Osteocyte (in vitro differentiated cells): ENCODE results near the gene NME1. TPM values are rescaled to one million over a fixed set of nuclear protein-coding genes. Genes with fewer than 3 reads are reported as not detected.

Source experiments
- DNase-seq: peaks from one replicate; pipeline ENCODE4 v3.0.0; 2021; ENCODE audit warnings: mixed read lengths; ENCODE audit not compliant: unreplicated experiment; ENCODE audit errors: extremely low spot score
- H3K27ac Mint-ChIP-seq: one replicate; pipeline ENCODE4 v1.8.0; 2021; ENCODE audit warnings: mild to moderate bottlenecking, mixed read lengths; ENCODE audit not compliant: unreplicated experiment
- H3K27me3 Mint-ChIP-seq: one replicate; pipeline ENCODE4 v1.8.0; 2021; ENCODE audit warnings: mixed read lengths; ENCODE audit not compliant: unreplicated experiment
- H3K36me3 Mint-ChIP-seq: one replicate; pipeline ENCODE4 v1.8.0; 2021; ENCODE audit warnings: mixed read lengths; ENCODE audit not compliant: unreplicated experiment
- H3K4me1 Mint-ChIP-seq: one replicate; pipeline ENCODE4 v1.8.0; 2021; ENCODE audit warnings: mixed read lengths; ENCODE audit not compliant: unreplicated experiment
- H3K4me3 Mint-ChIP-seq: one replicate; pipeline ENCODE4 v1.8.0; 2021; ENCODE audit warnings: mild to moderate bottlenecking, moderate library complexity, mixed read lengths; ENCODE audit not compliant: unreplicated experiment
- H3K9me3 Mint-ChIP-seq: one replicate; pipeline ENCODE4 v1.8.0; 2021; ENCODE audit warnings: mixed read lengths; ENCODE audit not compliant: unreplicated experiment
- CTCF ChIP-seq: fragments of 200-600 bp; sonication (generic); IDR thresholded peaks from 2 replicates; pipeline ENCODE4 v1.5.0; 2021; ENCODE audit warnings: antibody characterized with exemption, mild to moderate bottlenecking, moderate library complexity
- total RNA-seq: library from RNA; stranded (reverse); gene quantifications from 2 replicates; pipeline ENCODE4 v1.2.1, GENCODE V29; 2021

NME1 gene
- total RNA-seq, 1 donor from 2014 or later, result 77.8 TPM

GRCh38 chr17:51147650-51148049 lies 5.7 kb upstream of the NME1 start:
- DNase-seq, result no peak
- Mint-ChIP-seq H3K27ac (no peak overlapping the region), H3K4me3 (no peak overlapping the region), H3K36me3 (no peaks in the 10 kb centered on the region), H3K27me3 (no peaks in the 10 kb centered on the region), H3K4me1 (peaks cover 1% of the 10 kb centered on the region), H3K9me3 (no peaks in the 10 kb centered on the region)
- no peak for TF ChIP-seq CTCF

- H3K4me1 Mint-ChIP-seq, result peaks cover 1% of the 10 kb centered on the region
Measured at GRCh38 chr17:51149163-51149562, 4.2 kb upstream of the NME1 start.

GRCh38 chr17:51150932-51151331 lies 2.4 kb upstream of the NME1 start:
- Mint-ChIP-seq H3K4me3 (no peak overlapping the region), H3K27me3 (no peaks in the 10 kb centered on the region), H3K9me3 (no peaks in the 10 kb centered on the region), H3K36me3 (no peaks in the 10 kb centered on the region), H3K4me1 (peaks cover 1% of the 10 kb centered on the region), H3K27ac (no peak overlapping the region)
- no peak for TF ChIP-seq CTCF
- DNase-seq, result no peak

More at GRCh38 chr17:51149163-51149562, 4.2 kb upstream of the NME1 start:
- Mint-ChIP-seq H3K27ac (no peak overlapping the region), H3K9me3 (no peaks in the 10 kb centered on the region), H3K27me3 (no peaks in the 10 kb centered on the region), H3K4me3 (no peak overlapping the region), H3K36me3 (no peaks in the 10 kb centered on the region)
- DNase-seq, result no peak
- TF ChIP-seq CTCF, result no peak

GRCh38 chr17:51152766-51153209 lies 571 bp upstream of the NME1 start:
- TF ChIP-seq CTCF, result no peak
- Mint-ChIP-seq H3K27me3 (no peaks in the 10 kb centered on the region), H3K36me3 (peaks cover 3% of the 10 kb centered on the region), H3K4me3 (no peak overlapping the region), H3K4me1 (no peaks in the 10 kb centered on the region), H3K27ac (no peak overlapping the region), H3K9me3 (no peaks in the 10 kb centered on the region)
- DNase-seq, result no peak

- H3K27ac Mint-ChIP-seq, result no peak overlapping the region
- H3K36me3 Mint-ChIP-seq, result peaks cover 5% of the 10 kb centered on the region
- TF ChIP-seq CTCF, result no peak
- no peak overlapping the region for H3K4me3 Mint-ChIP-seq
- H3K9me3 Mint-ChIP-seq, result no peaks in the 10 kb centered on the region
- H3K27me3 Mint-ChIP-seq, result no peaks in the 10 kb centered on the region
- DNase-seq, result no peak
- no peaks in the 10 kb centered on the region for H3K4me1 Mint-ChIP-seq
Measured at GRCh38 chr17:51154176-51154575, 817 bp downstream of the NME1 start.
